NCI-H460 (cell line): Measurements from ENCODE around the gene HEMK1. TPM values are rescaled to one million over a fixed set of nuclear protein-coding genes. Genes with fewer than 3 reads are reported as not detected.

Experiments
- DNase-seq: peaks from one replicate; pipeline ENCODE4 v3.0.0-alpha.2; 2016; ENCODE audit warnings: low read depth; ENCODE audit errors: extremely low read depth
- total RNA-seq: library from RNA; depleted of rRNA; stranded (reverse); fragments of >200 nt; shearing (Covaris generic); gene quantifications from 2 replicates; pipeline ENCODE4 v1.2.3, GENCODE V29; 2014

HEMK1 gene
- total RNA-seq, 1 experiment from 2014 or later: 7.0 TPM

DNA sequence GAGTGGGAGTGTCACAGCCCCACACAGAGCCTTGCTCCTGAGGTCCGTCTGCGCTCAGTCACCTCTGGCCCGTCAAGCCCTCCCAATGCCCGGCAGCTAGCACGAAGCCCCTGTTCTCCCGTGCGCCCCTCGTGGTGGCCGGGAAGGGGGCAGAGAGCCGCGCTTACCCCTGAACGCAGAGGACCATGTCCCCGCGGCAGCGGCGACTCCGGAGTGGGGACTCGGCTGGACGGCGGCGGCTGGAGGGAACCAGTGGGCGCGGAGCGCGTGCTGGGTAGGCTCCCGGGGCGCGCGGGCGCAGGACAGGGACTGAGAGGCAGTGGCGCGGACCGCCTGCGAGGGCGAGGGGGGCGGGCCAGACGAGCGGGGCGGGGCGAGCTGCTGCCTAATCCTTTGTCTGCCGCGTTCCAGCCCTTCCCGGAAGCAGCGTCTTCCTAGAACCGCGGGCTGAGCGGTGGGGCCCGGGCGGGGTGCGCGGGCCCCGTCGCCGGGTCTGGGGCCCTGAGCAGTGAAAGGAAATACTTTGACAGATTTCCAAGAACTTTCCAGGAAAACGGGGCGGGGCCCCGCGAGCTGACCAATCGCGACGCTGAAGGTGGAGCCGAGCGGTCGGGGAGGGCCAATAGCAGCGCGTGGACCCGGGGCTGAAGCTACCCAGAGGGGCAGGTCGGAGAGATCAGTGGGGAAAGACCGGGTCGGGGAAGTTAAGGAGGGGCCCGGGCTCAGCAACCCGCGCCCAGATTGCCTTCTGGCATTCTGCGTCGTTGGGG, 42.3 kb downstream of the HEMK1 start, which contains the start of gene CISH:
Gene CISH, minus strand, starts transcription at position 311 of the 770 bp plus-strand sequence. Its CDS starts 124 bp downstream, at position 187.
- peak; percentile 69 for DNase-seq

DNA sequence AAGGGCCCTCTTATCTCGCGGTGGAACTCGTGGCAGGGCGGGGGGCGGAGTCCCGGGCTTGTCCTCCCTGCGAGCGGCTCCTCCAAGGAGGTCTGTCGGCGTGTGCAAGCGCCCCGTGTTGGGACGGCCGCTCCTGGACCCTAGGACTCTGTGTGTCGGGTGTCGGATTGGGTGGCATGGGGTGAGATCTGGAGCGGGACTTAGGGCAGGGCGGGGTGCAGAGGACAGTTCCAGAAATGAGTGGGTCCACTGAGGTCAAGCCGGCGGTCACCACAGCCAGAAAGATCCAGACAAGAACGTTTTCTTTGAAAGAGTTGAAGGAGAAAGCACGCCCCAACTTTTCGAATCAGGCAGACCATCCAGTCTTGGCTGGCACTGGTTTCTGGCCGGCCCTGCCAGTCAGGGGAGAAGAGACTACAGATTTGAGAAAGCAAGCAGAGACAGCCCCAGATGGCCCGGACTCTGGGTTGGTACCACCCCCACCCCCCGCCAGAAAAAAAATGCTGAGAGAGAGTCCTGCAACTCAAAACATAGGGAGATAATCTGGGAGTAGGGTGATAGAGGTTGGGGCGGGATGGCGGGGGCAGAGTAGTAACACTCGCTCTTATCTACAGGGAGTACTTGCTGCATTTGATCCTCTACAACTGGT, 43.0 kb downstream of the HEMK1 start:
- DNase-seq: no peak

DNA sequence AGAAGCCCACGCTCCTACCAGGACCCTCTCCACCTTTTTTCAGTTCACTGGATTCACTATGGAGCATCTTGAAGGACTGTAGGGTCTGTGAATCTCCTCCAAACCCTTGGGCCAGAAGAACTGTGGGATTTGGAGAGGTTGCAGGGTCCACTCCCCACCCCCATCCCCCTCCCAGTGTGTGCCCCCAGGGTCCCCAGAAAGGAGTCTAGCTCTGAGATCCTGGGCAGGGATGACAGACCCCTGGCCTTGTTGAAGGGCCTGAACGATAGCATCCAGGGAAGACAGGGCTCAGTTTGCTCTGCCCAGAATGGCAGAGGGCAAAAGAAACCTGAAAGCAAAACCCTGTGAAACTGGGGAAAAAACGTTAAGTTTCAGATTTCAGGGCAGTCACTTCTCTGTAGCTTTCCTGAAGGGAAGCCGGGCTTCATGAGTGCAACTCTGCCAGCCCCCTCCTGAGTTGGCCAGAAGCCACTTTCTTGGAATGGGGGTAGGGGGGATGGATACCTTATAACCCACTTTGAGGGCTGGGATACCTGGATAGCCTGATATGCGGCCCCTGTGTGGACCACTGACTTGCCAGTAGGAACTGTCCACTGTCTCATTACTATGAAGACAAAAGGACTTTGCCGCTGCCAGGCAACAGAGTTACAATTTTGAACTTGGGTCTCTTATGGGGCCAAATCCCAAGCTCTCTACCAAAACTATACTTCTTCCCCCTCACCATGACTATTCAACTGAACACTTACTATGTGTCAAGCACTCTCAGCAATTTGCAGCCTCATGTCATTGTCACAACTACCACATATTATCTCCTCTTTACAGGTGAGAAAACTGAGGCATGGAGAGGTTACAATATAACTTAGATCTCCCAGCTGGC, 43.9 kb downstream of the HEMK1 start:
- DNase-seq: no peak

DNA sequence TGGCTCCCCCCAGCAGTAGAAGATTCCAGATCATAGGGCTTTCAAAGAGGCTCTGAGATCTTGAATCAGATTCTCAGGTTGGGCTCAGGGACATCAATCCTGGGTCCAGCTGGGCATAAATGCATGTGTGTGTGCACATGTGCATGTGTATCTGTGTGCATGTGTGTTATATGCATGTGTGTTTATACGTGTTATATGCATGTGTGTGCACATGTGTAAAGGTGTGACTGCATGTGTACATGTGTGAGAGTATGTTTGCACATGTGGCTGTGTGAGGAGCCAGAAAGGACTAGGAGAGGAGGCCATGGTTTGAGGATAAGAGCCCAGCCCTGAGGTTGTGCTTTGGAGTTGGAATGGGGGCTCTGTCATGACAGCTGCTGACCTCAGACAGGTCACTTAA, 45.9 kb downstream of the HEMK1 start:
- DNase-seq: no peak

DNA sequence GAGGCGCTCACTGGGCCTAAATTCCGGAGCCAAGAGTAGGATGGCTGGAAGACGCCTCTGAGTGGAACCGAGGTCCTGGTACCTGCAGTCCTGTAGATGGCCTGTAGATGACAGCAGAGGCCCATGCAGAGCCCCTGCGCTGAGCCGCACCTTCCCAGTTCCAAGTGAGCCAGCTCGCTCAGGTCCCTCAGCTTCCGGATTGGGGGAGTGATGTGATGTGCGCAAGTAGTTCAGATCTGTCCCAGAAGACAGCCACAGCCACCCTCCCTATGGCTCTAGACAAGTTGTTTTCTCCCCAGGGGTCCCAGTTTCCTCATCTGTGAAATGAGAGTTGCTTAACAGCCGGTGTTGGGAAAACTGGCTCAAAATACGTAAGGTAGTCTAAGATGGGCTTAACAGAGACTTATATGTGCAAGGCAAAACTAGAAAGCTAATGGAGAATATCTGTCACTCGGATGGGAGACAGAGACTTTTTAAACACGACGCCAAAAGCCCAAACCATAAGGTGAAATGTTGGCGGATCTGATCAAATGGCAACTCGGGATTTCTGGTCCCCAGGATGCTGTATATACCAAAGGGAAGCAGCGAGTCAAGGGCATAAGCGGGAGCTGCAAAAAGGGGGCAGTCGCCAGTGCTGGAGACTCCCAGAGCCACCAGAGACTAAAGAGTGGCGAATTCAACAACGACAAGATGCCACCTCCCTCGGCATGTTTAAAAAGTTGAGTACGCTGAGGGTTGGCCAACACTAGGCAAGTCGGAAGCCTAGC, 46.9 kb downstream of the HEMK1 start:
- DNase-seq: peak; percentile 75

DNA sequence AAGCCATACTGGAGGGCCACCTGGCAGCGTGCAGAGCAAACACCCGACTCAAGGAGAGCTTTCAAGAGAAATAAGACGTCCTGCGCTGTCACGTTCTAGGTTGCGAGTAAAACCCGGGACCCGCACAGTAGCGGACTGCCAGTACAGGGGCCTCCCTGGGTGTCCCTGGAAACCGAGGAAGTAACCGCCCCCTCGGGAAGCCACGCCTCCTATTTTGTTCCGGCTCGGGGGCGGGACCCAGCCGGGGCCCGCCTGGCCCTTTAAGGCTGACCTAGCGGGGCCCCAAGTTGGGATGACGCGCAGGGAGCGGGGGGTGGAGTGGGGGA, 47.4 kb downstream of the HEMK1 start:
- DNase-seq: peak; percentile 83

DNA sequence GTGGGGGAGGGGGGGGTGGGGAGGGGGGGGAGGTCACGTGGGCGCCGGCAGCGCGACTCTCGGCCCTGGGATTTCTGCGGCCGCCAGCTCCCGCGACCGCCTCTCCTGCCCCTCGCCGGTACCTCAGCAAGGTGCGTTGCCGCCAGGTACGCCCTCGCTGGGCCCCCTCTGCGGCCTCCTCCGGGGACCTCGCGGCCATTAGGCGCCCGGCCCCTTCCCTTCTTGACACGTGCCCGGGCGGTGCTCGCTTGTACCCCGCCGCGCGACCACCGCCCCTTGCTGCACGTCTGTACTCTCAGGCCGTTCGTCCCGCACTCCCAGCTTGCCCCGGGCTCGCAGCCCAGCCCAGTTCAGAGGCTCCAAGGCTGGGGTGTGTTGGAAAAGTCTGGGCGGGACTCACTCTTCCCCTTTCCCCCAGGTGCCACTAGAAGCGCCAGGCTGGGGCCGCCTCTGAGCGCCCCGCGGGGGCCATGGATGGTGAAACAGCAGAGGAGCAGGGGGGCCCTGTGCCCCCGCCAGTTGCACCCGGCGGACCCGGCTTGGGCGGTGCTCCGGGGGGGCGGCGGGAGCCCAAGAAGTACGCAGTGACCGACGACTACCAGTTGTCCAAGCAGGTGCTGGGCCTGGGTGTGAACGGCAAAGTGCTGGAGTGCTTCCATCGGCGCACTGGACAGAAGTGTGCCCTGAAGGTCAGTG, 47.9 kb downstream of the HEMK1 start, which contains the start of gene MAPKAPK3:
Gene MAPKAPK3, plus strand, starts transcription at position 56 of the 696 bp plus-strand sequence. Its CDS starts 415 bp downstream, at position 471.
- no peak for DNase-seq

DNA sequence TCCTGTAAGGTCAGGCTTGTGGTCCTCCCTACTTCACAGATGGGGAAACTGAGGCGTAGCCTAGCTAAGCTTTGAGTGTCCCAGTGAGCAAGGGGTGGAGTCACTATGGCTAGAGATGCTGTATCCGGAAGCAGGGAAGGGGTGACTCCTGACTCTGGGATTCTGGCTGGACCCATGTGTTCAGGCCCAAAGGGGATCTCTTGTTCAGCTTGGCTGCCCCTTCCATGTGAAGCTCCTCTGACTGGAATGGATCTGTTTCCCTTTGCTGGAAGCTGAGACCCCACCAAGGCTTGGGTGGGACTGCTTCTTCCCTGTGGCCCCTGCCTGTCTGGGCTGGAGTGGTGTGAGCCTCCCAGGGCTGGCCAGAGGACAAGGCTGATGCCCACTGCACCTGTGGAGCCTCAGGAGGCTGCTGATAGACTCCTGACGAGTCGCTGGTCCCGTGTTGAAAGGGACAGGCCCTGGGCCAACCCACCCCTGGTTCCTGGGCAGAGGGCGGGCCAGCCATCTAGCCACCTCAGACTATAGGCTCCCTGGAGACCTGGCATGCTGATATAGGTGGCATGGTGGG, 48.7 kb downstream of the HEMK1 start:
- DNase-seq: no peak

DNA sequence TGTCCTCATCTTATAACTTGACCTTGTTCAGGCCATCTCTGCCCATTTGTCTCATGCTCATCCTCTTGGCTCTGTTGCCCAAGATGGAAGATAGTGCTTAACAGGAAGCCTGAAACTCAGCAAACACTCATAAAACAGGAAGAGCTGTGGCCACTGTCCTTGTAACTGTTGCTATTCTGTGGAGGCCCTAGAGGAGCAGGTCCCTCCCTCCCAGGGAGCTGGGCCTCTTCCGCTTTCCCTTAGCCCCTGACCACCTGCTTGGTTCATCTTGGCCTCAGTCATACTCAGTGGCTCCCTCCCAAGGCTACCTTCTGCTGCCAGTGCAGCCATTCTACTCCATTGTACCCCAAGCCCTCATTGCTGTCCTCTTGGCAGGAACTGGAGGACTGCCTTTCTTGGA, 51.1 kb downstream of the HEMK1 start:
- no peak for DNase-seq

DNA sequence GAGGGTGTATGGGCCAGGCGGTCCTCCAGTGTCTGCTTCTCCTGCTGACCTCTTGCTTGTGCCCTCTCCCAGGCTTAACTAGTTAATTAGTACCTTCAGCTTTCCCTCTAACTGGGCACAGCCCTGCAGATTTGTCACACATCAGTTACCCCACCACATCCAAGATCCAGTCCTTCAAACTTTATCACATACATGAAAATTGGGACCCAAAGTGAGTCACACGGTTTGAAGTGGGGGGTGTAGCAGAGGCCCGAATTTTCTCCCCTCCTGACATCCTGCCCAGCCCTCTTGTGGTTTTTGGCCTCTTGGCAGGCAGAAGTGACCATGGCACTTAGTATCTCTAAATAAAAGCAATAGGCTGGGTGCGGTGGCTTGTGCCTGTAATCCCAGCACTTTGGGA, 51.5 kb downstream of the HEMK1 start:
- DNase-seq: no peak

DNA sequence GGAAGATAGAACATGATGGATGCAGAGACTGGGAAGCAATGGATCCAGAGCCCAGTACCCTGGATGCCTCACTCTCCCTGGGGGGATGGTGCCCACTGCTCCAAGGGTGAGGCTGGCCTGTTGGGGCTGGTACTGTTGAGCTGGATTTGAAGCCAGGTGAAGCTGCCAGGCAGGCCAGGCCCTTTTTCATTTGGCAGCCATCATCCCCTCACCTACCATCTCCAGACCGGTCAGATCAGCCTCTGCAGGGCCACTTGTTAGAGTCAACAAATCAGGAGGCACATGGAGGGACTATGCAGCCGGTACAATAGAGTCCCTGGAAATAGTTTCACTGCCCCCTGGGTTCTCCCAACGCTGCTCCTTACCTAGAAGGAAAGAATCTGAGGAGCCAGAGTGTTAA, 53.6 kb downstream of the HEMK1 start:
- DNase-seq: no peak

DNA sequence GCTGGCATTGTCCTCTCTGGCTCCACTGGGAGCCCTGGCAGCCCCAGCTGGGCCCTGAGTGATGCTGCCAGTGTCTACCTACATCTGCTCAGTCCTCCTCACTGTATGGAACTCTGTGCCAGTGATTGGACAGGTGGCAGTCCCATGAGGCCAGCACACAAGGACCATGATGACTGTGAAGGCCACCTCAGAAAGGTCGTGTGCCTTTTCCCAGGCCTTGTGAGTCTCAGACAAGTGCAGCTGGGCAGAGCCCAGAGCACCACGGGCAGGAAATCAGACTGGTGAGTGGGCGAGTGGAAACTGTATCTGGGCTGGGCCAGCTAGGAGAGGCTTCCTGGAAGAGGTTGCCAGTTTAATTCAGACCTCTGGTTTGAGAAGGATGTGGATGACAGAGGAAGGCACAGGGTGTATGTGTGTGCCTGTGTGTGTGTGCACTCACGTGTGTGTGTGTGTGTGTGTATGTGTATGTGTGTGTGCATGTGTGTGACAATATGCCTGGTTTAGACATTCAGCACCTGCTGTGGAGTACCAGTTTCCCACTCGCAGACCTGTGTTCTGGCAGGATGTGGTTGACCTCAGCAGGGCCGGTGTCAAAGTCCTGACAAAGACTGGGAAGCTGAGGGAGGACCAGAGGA, 54.6 kb downstream of the HEMK1 start:
- no peak for DNase-seq

DNA sequence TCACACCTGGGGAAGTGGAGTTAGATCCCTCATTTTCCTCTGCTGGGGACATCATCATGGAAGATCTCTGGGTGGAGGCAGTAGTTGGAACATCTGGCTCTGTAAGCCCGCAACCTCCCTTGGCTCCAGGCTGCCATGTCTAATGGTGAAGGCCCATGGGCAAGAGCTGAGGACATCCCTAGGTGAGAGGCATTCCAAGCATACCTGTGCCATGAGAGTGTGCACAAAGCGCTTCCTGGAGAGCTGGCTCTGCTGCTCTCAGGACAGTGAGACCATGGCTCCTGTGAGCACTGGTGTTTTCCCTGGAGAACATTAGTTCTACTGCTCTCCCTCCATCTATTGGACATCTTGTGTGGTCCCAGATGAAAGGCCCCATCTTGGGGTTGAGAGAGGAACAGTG, 55.3 kb downstream of the HEMK1 start:
- DNase-seq: no peak

DNA sequence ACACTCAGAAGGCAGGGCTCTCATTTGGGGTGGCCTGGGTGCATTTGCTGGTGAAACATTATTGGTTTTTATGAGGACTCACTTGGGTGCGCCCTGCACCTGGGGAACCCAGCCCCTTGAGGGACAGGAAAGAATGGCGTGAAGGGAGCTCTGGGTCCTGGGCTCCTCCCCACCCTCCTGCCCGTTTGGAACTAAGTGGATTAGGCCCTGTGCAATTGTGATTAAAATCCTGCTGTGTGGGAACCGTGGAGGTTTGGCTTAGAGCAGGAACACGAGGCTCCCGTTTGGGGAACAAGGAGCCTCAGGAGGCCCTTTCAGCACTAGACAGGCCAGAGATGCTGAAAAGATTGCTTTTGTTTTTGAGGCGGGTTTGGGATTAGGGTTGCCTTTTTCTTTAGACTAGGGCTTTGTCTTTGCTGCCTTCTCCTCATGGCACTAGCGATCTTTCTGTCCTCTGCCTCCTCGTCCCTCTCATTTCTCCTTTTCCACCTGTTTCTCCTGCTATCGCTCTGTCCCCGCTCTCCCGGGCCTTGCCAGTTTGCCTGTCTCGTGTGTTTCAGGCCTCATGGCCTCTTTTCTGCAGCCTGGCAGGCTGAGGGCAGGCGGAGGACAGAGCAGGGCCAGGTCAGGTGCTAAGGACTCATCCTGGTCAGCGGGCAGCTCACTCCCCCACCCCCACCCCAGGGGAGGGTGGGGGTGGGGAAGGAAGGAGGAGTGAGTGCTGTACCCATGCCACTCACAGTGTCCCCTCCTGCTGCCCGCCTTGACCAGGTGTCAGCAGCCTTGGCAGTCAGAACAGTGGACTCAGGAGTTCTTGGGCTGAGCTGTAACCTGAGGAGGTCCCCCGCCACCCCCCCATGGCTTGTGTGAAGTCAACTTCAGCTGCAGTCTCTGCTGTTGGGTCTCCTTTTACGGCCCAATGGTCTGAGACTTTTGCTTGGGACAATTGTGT, 56.2 kb downstream of the HEMK1 start:
- DNase-seq: no peak

DNA sequence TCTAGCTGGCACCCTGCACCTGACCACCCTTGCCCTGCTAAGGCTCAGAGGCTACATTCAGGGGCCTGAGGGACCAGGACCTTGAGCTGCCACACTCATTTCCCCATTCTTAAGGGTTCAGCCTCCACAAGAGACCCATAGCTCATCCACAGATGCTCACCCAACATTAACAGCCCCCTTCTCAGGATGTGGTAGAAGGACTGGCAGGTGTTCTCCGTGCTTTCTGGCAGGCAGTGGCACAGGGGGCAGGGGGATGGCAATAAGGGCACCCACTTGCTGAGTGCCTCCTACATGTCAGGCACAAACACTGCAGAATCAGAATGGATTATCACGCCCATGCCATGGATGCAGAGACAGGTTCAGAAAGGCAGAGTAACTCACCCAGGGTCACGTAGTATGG, 57.1 kb downstream of the HEMK1 start:
- no peak for DNase-seq

DNA sequence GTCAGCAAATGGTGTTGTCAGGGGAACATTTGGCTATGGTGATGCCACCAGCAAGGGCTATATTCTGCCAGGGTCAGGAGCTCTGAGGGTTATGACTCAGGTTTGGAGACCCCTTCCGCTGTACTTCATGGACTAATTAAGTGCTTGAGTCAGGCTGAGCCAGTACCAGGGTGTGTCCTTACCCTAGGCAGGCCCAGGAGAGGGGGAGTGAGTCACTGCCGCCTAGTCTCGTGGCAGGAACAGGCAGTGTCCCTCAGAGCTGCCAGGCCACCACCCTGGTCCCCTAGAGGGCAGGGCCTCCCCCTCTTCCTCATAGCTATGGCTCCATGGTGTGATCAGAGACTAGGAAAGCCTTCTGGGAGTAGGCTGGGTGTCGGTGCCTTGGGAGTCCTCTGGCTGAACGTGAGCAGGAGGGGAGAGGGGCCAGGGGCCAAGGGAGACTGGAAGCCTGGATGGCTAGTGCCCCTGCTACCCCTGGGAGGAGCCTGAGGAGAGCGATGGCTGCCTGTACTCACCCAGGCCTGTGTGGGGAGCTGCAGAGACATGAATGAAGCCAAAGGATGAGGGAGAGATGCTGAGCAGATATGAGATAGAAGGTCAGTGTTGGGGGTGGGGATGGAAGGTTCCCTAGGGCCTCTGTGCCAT, 58.2 kb downstream of the HEMK1 start:
- peak; percentile 36 for DNase-seq

DNA sequence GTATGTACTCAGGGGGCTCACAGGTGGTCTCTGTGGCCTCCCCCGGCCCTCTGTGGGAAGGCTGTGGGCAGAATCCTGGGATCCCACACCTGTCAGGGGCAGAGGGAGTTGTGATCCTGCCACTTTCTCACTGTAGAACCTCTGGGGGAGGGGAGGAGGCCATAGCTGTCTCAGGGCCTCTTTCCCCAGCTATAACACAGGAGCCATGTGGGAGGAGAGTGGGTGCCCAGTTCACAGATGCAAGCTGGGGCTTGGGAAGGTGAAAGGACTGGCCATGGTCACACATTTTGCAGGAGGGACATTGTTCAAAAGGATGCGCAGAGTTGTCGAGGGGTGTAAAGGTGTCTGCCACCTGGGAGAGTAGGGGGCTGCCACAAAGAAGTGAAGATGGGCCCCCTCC, 59.3 kb downstream of the HEMK1 start:
- DNase-seq: no peak

DNA sequence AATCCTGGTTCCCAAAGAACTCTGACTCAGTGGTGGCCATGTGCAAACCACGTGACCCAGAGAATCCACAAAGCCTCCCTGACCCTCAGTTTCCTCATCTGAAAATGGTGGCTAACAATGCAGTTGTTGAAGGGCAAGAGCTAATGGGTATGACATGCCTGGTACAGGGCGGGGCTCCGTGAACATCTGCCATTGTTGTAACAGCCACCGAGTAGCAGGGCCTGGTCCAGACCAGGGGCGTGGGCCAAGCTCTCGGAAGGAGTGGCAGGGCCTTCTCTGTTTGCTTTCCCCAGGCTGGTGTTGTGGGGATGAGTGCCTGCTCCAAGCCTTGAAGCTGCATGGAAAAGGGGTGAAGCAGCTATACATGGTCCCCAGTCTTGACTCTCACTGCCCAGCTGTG, 61.1 kb downstream of the HEMK1 start:
- no peak for DNase-seq
